AG09309 (cell line): ENCODE measurements around the gene BTBD6.
"Not testable (repeated sequence)": the region's sequence is repeated elsewhere in the genome, so short reads cannot be mapped to it uniquely, and the experiment has no call there.

Experiments used
- DNase-seq: peaks from one replicate; pipeline ENCODE4 v3.0.0-alpha.2; 2010; ENCODE audit warnings: low read depth
- H3K4me3 ChIP-seq: 2 replicates; pipeline ENCODE4 v1.5.1; 2011; ENCODE audit warnings: mild to moderate bottlenecking, low read depth, low read length, moderate library complexity; ENCODE audit not compliant: control insufficient read depth
- TF ChIP-seq, protein P1 (sequence below): IDR thresholded peaks from 2 replicates; pipeline ENCODE4 v1.5.1; 2011; ENCODE audit warnings: mild to moderate bottlenecking, low read depth, low read length, inconsistent platforms; ENCODE audit not compliant: insufficient read depth, control insufficient read depth; ENCODE audit errors: missing control alignments

Gene BTBD6

DNA sequence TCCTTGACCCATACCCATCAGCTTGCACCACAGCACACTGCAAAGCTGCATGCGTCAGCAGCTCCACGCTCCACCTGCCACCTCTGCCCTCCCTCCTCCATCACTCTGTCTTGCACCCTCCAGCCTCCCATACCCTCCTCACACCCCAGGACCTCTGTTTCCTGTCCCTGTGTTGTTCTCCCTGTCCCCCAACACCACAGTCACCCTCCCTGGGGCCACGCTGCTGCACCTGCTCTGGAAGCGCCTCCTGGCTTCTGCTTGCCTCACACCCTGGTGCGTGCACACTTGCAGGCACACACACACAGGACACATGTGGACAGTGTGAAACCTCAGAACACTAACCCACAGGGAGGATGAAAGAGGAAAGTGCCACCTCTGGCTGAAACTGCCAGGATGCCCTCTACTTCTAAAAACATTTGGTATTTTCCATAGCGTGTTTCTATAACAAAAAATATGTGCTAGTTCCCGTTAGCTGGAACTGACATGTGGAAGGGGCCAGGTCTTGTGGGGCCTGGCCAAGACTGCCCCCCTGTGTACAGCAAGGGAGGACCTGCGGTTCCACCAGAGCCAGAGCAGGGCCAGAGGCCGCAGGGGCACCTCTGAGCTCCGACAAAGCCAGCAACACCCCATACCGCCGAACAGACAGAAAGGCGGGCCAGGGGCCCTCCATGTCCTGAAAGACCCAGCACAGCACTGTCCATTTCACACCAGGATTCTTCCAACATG lies 42.5 kb downstream of the BTBD6 start:
- DNase-seq, result no peak
- TF ChIP-seq, protein P1, sequence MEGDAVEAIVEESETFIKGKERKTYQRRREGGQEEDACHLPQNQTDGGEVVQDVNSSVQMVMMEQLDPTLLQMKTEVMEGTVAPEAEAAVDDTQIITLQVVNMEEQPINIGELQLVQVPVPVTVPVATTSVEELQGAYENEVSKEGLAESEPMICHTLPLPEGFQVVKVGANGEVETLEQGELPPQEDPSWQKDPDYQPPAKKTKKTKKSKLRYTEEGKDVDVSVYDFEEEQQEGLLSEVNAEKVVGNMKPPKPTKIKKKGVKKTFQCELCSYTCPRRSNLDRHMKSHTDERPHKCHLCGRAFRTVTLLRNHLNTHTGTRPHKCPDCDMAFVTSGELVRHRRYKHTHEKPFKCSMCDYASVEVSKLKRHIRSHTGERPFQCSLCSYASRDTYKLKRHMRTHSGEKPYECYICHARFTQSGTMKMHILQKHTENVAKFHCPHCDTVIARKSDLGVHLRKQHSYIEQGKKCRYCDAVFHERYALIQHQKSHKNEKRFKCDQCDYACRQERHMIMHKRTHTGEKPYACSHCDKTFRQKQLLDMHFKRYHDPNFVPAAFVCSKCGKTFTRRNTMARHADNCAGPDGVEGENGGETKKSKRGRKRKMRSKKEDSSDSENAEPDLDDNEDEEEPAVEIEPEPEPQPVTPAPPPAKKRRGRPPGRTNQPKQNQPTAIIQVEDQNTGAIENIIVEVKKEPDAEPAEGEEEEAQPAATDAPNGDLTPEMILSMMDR, result no peak
- no peak overlapping the region for H3K4me3 ChIP-seq

DNA sequence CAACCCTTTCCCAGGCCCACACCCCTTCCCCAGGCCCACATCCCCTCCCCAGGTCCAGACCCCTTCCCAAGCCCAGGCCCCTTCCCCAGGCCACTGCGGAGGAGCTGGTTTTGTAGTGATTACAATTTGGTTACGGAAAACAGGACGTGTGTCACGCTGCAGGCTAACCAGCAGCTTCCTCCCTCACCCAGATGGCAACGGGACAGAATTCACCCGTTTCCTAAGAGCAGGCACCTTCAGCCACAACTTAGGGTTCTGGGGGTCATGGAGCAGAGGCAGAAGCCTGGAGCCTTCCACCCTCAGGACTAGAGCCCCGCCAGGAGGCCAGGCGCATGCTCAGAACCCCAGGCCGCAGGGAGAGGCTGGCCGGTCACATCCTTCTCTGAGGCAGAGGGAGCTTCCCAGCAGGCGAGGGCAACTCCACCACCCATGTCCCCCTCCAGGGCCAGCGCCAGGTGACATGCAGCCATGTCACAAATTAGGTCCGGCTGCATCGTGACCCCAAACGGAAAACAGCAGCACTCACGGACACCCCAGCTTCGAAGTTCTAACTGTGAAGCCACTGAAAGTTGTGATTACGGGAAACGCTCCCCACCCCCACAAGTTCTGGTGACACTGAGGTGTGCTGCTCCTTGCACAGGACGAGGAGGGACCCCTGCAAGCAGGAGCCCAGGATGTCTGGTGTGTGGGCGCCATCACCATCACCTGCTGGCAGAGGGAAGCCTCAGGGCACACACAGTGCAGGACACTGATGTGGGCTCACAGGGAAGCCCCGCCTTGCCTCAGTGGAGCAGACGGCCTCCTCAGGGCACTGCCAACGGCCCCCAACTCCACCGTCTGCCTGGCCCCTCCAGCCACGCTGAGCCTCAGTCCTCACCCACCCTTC lies 44.7 kb downstream of the BTBD6 start:
- TF ChIP-seq, protein P1, result no peak
- no peak for DNase-seq
- H3K4me3 ChIP-seq, result no peak overlapping the region

DNA sequence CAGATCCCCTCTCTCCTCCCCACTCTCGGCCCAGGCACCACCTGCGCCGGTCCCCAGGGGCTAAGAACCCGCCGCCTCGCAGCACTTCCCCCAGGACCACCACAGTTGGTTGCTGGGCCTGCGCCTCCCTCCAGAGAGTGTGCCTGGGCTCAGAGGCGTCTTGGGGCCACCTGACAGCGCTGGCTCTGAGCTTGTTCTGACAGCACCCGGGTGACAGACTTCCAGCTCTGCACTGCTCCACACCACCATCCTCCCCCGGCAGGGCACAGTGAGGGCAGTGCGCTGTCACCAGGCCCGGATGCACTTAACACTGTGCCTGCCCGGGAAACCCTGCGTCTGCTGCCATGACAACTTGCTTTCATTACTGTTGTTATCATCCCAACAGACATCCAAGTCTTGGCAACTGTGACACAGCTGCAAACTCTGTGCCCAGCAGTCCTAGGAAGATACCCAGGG lies 45.8 kb downstream of the BTBD6 start:
- TF ChIP-seq, protein P1, result no peak
- no peak overlapping the region for H3K4me3 ChIP-seq
- no peak for DNase-seq

DNA sequence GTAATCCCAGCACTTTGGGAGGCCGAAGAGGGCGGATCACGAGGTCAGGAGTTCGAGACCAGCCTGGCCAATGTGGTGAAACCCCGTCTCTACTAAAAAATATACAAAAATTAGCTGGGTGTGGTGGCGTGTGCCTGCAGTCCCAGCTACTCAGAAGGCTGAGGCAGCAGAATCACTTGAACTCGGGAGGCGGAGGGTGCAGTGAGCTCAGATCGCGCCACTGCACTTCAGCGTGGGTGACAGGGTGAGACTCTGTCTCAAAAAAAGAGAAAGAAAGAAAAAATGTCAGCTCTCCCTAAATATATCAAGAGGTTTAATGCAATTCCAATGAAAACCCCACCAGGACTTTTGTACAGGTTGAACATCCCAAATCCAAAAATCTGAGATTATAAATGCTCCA lies 49.0 kb downstream of the BTBD6 start:
- DNase-seq, result not testable (repeated sequence)

DNA sequence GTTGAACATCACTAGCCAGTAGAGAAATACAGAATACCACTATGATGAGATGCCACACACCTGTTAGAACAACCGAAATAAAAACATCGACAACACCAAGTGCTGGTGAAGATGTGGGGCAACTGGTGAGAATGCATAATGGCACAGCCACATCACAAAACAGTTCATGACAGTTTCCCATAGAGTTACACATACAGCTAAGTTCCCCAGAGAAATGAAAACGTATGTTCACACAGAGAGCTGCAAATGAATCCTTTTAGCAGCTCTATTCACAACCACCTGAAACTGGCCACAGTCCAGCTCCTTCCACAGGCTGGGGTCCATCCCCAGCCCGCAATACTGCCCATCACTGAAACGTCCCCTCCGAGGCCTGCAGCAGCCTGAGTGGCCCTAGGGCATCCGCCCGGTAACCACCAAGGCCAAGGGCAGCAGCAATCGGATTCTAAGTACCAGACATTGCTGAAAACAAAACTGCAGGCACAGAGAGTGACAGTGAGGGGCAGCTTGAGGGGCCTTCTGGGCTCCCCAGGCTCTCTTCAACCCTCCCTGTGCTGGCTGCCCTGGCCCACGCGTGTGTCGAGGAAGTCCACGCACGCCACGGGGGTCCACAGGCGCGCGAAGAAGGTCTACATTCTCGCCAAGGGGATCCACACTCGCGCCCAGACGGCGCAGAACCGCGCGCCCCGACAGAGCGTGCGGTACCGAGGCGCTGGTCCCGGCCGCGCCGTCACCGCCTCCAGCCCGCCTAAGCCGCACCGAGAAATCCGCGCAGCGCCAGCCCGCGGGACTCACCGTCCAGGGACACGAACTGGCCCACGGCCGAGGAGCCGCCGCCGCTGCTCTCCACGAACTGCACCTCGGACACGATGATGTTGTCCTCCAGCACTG lies 51.6 kb downstream of the BTBD6 start:
- TF ChIP-seq, protein P1, result no peak
- H3K4me3 ChIP-seq, result peak overlapping the region; percentile 72
- no peak for DNase-seq

More for the DNA sequence above, 49.0 kb downstream of the BTBD6 start:
- not testable (repeated sequence) for H3K4me3 ChIP-seq
